ENCODE data around the gene ZNRF3. TPM values are rescaled to one million over a fixed set of nuclear protein-coding genes. Genes with fewer than 3 reads are reported as not detected.

The ZNRF3 gene
- total and polyA plus RNA-seq, 7 donors, result 2.2 to 8.5 (median 4.9) TPM

DNA sequence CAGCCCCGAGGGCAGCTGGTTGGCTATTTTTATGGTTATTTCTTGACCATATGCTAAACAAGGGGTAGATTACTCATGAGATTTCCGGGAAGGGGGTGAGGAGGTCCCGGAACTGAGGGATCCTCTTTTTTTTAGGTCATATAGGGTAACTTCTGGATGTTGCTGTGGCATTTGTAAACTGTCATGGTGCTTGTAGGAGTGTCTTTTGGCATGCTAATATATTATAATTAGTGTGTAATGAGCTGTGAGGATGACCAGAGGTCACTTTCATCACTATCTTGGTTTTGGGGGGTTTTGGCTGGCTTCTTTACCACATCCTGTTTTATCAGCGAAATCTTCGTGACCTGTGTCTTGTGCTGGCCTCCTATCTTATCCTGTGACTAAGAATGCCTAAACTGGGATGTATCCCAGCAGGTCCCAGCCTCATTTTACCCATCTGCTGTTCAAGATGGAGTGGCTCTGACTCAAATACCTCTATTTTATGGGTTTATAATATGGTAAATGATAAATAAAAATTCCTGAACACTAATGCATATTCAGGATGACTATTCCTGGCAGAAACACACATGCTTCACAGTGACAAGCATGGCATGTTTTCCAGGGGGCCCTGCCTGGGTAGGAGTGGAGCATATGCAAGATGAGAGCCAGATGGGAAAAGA is 200.7 kb downstream of the ZNRF3 start:
- no peak overlapping the region for H3K27ac ChIP-seq
- WGBS, 3 donors, result 44 to 53% (median 50%) methylated on average over 5 of the region's 5 CpGs
- no peaks in the 10 kb centered on the region for H3K36me3 ChIP-seq (ENCODE audit: insufficient read depth in 1 of 2, low read depth in 1 of 2)
- DNase-seq, result no peak
- H3K27me3 ChIP-seq (ENCODE audit: insufficient read depth in 3 of 3, low read length in 2 of 3), result no peaks in the 10 kb centered on the region
- H3K4me1 ChIP-seq, result peaks cover 4% of the 10 kb centered on the region
- intact Hi-C loops (cut with DNase I), result no loop called here
- TF ChIP-seq, protein P1, sequence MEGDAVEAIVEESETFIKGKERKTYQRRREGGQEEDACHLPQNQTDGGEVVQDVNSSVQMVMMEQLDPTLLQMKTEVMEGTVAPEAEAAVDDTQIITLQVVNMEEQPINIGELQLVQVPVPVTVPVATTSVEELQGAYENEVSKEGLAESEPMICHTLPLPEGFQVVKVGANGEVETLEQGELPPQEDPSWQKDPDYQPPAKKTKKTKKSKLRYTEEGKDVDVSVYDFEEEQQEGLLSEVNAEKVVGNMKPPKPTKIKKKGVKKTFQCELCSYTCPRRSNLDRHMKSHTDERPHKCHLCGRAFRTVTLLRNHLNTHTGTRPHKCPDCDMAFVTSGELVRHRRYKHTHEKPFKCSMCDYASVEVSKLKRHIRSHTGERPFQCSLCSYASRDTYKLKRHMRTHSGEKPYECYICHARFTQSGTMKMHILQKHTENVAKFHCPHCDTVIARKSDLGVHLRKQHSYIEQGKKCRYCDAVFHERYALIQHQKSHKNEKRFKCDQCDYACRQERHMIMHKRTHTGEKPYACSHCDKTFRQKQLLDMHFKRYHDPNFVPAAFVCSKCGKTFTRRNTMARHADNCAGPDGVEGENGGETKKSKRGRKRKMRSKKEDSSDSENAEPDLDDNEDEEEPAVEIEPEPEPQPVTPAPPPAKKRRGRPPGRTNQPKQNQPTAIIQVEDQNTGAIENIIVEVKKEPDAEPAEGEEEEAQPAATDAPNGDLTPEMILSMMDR (IDR thresholded peaks at IDR 0.05), result no peak
- H3K9me3 ChIP-seq, result no peaks in the 10 kb centered on the region
- no peak for ATAC-seq
- H3K4me3 ChIP-seq, result no peak overlapping the region

DNA sequence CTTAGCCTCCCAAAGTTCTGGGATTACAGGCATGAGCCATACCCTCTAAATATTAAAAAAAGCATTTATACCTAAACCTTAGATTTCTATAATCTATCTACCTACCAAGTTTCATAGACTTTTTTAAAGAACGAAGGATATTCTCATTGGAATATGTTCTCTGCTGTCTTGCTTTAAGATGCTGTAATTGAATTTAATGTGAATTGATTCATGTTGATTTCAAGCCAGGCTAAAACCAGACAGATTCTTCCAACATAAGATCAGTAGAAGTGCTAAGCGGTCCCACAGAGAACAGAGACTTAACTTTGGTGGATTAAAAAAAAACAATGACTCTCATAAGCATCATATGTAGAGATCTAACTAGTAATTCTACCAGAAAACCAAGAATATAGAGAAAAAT is 203.6 kb downstream of the ZNRF3 start:
- WGBS, 3 donors, result 88 to 92% (median 90%) methylated on average over 2 of the region's 2 CpGs
- Histone ChIP-seq H3K9me3 (no peaks in the 10 kb centered on the region), H3K36me3 (ENCODE audit: insufficient read depth in 1 of 2, low read depth in 1 of 2) (no peaks in the 10 kb centered on the region), H3K4me3 (no peak overlapping the region), H3K4me1 (peaks cover 3% of the 10 kb centered on the region), H3K27me3 (ENCODE audit: insufficient read depth in 3 of 3, low read length in 2 of 3) (no peaks in the 10 kb centered on the region), H3K27ac (no peak overlapping the region)
- TF ChIP-seq, protein P1 (IDR thresholded peaks at IDR 0.05), result no peak
- DNase-seq (no peak), ATAC-seq (no peak)
- intact Hi-C loops (cut with DNase I), result no loop called here

DNA sequence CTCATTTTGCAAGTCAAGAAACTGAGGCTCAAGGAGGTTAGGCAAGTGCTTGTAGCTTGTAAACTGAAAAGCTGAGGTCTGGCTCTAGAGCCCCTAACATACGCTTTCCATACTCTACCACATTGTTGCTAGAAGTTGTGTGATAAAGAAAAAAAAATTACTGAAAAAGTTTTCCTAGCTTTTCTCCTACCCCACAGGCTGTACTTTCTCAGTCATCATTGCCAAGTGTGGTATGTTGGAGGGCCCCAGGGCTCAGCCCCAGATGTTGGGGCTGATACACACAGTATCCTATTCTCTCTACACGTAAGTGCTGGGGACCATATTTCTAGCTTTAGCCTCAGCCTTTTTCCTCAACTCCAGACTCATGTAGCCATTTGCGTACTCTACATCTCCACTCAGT is 205.4 kb downstream of the ZNRF3 start:
- no peak overlapping the region for H3K4me3 ChIP-seq
- ATAC-seq, result no peak

DNA sequence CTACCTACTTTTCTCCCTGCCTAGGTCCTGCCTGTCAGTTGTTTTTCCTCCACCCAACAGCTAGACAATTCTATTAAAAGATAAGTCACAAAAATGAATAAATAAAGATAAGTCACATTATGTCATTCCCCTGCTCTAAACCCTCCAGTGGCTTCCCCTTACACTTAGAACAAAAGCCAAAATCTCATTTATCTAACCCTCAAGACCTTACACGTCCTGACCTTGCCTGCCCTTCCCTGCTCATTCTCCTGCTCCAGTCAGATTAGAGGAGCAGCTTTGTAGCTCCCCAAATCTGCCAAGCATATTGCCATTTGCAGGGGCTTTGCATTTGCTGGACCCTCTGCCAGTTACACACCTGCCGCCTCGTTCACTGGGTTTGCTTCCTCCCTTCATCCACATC is 206.1 kb downstream of the ZNRF3 start:
- TF ChIP-seq, protein P1 (IDR thresholded peaks at IDR 0.05), result no peak
- H3K4me3 ChIP-seq, result no peak overlapping the region
- ATAC-seq, result no peak
- no peak for DNase-seq
- no peaks in the 10 kb centered on the region for H3K36me3 ChIP-seq (ENCODE audit: insufficient read depth in 1 of 2, low read depth in 1 of 2)
- H3K4me1 ChIP-seq, result peaks cover 10% of the 10 kb centered on the region
- H3K9me3 ChIP-seq, result no peaks in the 10 kb centered on the region
- intact Hi-C loops (cut with DNase I), result no loop called here
- no peak overlapping the region for H3K27ac ChIP-seq
- H3K27me3 ChIP-seq (ENCODE audit: insufficient read depth in 3 of 3, low read length in 2 of 3), result no peaks in the 10 kb centered on the region
- 56 to 58% (median 57%) methylated on average over 3 of the region's 3 CpGs for WGBS, 3 donors

More for the DNA sequence above, 205.4 kb downstream of the ZNRF3 start:
- no peak for DNase-seq
- Histone ChIP-seq H3K27me3 (ENCODE audit: insufficient read depth in 3 of 3, low read length in 2 of 3) (no peaks in the 10 kb centered on the region), H3K4me1 (peaks cover 10% of the 10 kb centered on the region), H3K27ac (no peak overlapping the region), H3K9me3 (no peaks in the 10 kb centered on the region), H3K36me3 (ENCODE audit: insufficient read depth in 1 of 2, low read depth in 1 of 2) (no peaks in the 10 kb centered on the region)
- intact Hi-C loops (cut with DNase I), result no loop called here
- 90 to 95% (median 93%) methylated on average over 3 of the region's 3 CpGs for WGBS, 3 donors
- TF ChIP-seq, protein P1 (IDR thresholded peaks at IDR 0.05), result no peak

DNA sequence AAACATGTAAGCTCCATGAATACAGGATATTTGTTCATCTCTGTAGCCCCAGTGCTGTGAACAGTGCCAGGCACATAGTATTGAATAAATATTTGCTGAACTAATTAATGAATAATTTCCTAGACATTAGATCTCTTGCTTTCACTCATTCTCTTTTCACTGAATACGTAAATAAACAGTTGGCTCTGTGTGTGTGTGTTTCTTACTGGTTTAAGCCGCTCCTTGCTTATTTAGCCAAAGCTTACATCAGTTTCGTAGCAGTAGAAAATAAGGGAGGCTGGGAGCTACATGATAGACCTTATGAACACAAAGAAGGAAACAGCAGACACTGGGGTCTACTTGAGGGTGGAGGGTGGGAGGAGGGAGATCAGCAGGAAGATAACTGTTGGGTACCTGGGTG is 206.7 kb downstream of the ZNRF3 start:
- Histone ChIP-seq H3K36me3 (ENCODE audit: insufficient read depth in 1 of 2, low read depth in 1 of 2) (no peaks in the 10 kb centered on the region), H3K27ac (no peak overlapping the region), H3K4me3 (no peak overlapping the region), H3K4me1 (peaks cover 10% of the 10 kb centered on the region), H3K27me3 (ENCODE audit: insufficient read depth in 3 of 3, low read length in 2 of 3) (no peaks in the 10 kb centered on the region), H3K9me3 (no peaks in the 10 kb centered on the region)
- ATAC-seq, result no peak
- DNase-seq, result no peak
- intact Hi-C loops (cut with DNase I), result loop anchor here in 1 of 2 donors (5.0 kb wide), 1 partner anchor 62 kb away; no protein-coding TSS in a partner anchor
- WGBS, 3 donors, result 81 to 91% (median 83%) methylated on average over 3 of the region's 3 CpGs
- TF ChIP-seq, protein P1 (IDR thresholded peaks at IDR 0.05), result no peak
